HG03039 (cell line): ENCODE results near the gene ILKAP.

Source experiments
- ATAC-seq: cut with Tn5 transposase; IDR thresholded peaks from one replicate; pipeline ENCODE4 v1.9.1; 2021; ENCODE audit warnings: mild to moderate bottlenecking, moderate library complexity; ENCODE audit not compliant: unreplicated experiment

The ILKAP gene

DNA sequence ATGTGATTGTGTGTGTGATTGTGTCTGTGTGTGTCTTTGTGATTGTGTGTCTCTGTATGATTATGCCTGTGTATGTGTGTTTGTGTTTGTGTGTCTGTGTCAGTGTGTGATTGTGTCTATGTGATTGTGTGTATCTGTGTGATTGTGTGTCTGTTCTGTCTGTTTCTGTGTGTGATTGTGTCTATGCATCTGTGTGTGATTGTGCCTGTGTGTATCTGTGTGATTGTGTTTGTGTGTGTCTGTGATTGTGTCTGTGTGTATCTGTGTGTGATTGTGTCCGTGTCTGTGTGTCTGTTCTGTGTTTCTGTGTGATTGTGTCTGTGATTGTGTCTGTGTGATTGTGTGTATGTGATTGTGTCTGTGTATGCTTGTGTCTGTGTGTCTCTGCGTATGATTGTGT is 77.2 kb downstream of the ILKAP start:
- no peak for ATAC-seq

DNA sequence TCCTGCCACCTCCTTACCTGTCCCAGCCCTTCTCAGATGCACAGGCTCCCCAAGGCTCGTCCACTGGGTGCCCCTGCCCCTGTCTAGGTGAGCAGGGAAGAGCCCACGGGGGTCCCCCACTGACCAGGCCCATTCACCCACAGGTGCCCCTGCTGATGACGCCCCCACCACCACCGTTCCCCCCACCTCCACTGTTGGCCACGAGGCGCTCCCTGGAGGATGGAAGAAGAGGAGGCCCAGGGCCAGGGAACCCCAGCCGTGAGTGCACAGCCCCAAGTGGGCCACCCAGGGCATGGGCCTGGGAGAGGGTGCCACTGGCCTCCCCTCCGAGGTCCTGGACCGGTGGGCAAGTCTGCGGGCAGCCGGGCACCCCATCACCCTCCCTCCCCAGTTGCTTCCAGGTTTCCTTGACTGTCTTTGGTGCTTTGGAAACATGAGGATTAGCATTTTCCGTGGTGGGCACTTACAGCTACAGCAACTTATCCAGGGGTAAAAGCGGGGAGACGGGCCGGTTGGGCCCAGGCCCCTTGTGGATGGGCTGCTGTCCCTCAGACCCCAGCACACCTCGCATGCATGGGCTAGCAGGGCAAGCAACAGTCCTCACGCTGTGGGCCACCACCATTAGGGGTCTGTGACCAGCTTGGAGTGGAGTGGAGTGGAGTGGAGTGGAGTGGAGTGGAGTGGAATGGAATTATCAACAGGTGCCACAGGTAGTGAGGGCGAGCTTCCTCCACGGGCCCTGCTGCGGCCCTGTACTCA is 78.2 kb downstream of the ILKAP start:
- ATAC-seq: no peak

DNA sequence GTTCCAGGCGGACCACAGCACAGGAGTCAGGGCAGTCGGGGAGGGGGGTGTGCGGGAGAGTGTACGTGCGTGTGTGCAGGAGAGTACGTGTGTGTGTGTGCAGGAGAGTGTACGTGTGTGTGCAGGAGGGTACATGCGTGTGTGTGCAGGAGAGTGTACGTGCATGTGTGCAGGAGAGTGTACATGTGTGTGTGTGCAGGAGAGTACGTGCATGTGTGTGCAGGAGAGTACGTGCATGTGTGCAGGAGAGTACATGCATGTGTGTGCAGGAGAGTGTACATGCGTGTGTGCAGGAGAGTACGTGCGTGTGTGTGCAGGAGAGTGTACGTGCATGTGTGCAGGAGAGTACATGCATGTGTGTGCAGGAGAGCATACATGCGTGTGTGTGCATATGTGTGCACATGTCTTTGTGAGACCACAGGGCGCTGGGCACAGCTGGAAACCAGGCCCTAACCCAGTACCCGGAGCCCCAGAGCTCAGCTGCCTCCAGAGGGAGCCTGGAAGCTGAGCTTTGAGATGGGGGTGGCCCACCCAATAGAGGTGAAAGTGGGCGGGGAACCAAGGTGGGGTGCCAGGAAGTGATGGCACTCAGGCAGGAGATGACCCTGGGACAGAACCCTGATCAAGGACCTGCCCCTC is 78.9 kb downstream of the ILKAP start:
- no peak for ATAC-seq

DNA sequence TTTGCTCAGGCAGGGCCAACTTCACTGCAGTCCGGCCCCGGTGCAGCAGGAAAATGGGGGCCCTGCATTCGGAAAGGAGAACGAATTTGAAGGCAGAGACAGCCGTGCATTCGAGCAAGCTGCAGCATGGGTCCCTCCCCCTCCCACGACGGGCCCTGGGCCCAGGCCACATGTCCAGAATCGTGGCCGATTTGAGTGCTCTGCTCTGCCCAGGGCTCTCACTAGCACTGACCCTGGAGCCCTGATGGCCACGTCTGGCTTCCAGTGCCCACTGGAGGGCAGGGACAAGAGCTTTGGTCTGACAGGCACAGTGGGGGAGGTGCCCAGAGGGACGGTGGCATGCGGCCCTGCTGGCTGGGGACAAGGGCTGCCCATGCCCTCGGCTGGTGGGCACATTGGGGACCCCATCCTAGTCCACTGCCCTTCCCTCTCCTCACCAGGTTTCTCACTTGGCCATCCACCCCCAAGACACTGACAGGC is 79.5 kb downstream of the ILKAP start:
- no peak for ATAC-seq

- no peak for ATAC-seq
Measured at GRCh38 chr2:238123218-238123971, 80.1 kb downstream of the ILKAP start.

DNA sequence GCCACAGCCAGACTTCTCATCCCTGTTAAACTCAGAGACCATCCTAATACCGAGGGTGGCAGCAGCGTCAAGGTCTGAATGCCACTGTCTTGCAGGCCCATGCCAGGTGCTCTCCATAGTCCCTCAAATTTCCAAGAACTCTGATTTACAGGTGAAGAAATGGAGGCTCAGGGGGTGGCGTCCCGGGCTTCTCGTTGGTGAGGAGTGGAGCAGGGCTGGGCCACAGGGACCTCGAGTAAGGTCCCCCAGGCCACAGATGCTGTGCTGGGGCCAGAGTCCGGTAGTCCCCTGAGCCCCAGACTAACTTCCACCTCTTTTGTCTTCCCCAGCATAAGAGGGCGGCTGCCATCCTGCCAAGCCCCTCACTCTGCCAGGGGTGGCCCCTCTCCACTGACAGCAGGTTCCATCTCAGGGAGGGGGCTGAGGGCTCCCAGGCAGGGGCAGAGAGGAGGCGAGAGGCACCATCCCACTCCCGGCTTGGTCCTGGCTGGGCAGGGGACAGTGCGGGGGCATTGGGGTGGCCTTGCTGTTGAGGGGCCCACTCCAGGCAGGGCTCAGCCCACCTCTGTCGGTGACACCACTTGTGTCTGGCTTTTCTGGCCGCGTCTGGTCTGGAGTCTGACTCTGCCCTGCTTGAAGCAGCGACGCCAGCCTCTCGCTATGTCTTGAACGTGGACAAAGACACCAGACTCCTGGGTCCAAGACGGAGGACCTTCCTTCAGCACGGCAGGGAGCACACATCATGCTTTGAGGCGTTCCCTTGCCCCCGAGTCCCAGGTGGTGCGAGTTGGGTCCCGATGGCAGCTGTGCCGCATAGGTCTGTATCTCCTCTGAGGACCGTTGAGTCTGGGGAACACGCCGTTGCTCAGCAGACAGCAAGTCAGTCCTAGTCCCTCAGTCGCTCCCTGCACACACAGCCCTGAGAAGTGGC is 80.9 kb downstream of the ILKAP start:
- no peak for ATAC-seq

- ATAC-seq: no peak
Measured at GRCh38 chr2:238121511-238122286, 81.8 kb downstream of the ILKAP start.

DNA sequence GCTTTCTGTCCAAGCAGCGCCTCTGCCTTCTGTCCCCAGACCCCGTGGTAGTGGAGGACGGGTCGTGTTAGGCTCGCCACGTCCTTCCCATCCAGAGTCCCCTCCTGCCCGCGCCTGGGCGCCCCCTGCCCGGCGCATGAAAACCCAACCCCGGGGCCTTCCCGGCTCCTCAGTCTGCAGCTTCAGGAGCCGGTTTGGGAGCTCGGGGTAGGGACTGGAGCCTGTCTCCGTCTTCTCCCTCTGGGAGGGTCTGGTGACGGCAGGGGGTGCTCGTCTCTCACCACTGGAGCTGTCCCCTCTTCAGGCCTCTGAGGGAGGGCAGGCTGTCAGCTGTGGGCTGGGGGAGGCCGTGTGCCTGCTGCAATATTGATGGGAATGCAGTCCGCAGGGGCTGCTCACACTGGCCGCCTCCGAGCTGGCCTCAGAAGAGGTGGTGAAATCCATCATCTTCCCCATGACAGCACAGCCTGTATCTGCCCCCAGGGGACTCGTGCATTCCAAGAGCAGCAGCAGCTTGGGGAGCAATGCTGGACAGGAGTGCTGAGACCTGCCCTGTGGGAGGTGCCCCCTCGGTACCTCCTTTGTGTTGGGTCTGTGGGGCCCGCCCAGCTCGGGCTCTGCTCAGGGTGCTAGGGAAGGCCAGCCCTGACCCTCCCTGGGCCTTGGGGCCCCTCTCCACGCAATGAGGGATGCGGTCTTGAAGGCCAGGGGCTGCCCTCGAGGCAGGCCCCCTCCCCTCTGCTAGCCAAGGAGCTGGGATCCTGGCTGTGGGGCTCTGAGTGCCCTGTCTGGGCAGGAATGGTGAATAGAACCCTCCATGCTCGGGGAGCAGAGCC is 82.8 kb downstream of the ILKAP start:
- ATAC-seq: no peak
